Prostate gland (tissue), 2 donors: ENCODE measurements around the gene KRTAP10-10. TPM values are rescaled to one million over a fixed set of nuclear protein-coding genes. Genes with fewer than 3 reads are reported as not detected.
"Not testable (repeated sequence)": the region's sequence is repeated elsewhere in the genome, so short reads cannot be mapped to it uniquely, and the experiment has no call there.

Experiments
- DNase-seq: peaks from one replicate; pipeline ENCODE4 v3.0.0-alpha.2; 2019; ENCODE audit warnings: low spot score
- H3K27ac ChIP-seq, 2 donors: fragments of 200-600 bp; sonication (generic); 2 replicates each; pipeline ENCODE4 v1.5.1; 2017 to 2019
- H3K27me3 ChIP-seq: fragments of 200-600 bp; sonication (generic); replicated peaks from 2 replicates; pipeline ENCODE4 v1.5.1; 2019; ENCODE audit not compliant: insufficient read depth
- H3K36me3 ChIP-seq, 2 donors: fragments of 200-600 bp; sonication (generic); 1 replicate in 1 of 2; 2 replicates in 1 of 2; pipeline versions ENCODE4 v1.5.1 to v1.8.1; 2017 to 2019
- H3K4me1 ChIP-seq: fragments of 200-600 bp; sonication (generic); replicated peaks from 2 replicates; pipeline ENCODE4 v1.5.1; 2019
- H3K4me3 ChIP-seq, 2 donors: fragments of 200-600 bp; sonication (generic); 2 replicates each; pipeline ENCODE4 v1.5.1; 2017 to 2019
- H3K9me3 ChIP-seq: fragments of 200-600 bp; sonication (generic); 2 replicates; pipeline ENCODE4 v1.5.1; 2017
- CTCF ChIP-seq, 4 experiments: fragments of 200-600 bp in 2 of 4; fragments of 450-650 bp in 2 of 4; sonication (generic) in 2 of 4; IDR thresholded peaks; 1 replicate in 3 of 4; 2 replicates in 1 of 4; pipeline ENCODE4 v1.5.1; 2016 to 2019; ENCODE audit warnings: antibody characterized with exemption in 4 of 4, mild to moderate bottlenecking in 2 of 4, moderate library complexity in 2 of 4
- POLR2A ChIP-seq: fragments of 450-650 bp; IDR thresholded peaks from one replicate; pipeline ENCODE4 v1.6.1; 2016; ENCODE audit warnings: antibody characterized with exemption, mild to moderate bottlenecking
- POLR2AphosphoS5 ChIP-seq: sonication (generic); formaldehyde crosslinking; IDR thresholded peaks from one replicate; pipeline ENCODE4 v1.6.1; 2017; ENCODE audit warnings: antibody characterized with exemption
- WGBS: methylation state at CpG from one replicate; pipeline ENCODE4 v1.1.5; 2018; 5-methylcytosine and 5-hydroxymethylcytosine counted together
- intact Hi-C: fragments of 100-400 bp; cut with DNase I; formaldehyde crosslinking; loops from one replicate; pipeline ENCODE4 v1.14.2; 2022
- total RNA-seq, 2 donors: library from RNA; depleted of rRNA; stranded (reverse); fragments of >200 nt; gene quantifications; one replicate each; pipeline ENCODE4 v1.1.0, GENCODE V29; 2016

KRTAP10-10 gene
- total RNA-seq, 2 donors from 2014 or later = not detected

GRCh38 chr21:44598061-44598460 lies 39.1 kb upstream of the KRTAP10-10 start:
- Histone ChIP-seq H3K27ac (no peak overlapping the region), H3K4me1 (no peaks in the 10 kb centered on the region), H3K36me3 (no peaks in the 10 kb centered on the region), H3K9me3 (no peaks in the 10 kb centered on the region), H3K4me3 (no peak overlapping the region), H3K27me3 (peaks cover 2% of the 10 kb centered on the region)
- no peak for DNase-seq
- TF ChIP-seq CTCF (IDR thresholded peaks at IDR 0.05) (no peak), POLR2A (no peak), POLR2AphosphoS5 (no peak)
- intact Hi-C loops = no loop called here
- 69% methylated on average over 11 of the region's 11 CpGs for WGBS

- H3K36me3 ChIP-seq = no peaks in the 10 kb centered on the region
- H3K27ac ChIP-seq = no peak overlapping the region
- intact Hi-C loops = no loop called here
- H3K4me3 ChIP-seq = no peak overlapping the region
- TF ChIP-seq POLR2A = no peak
- no peak for TF ChIP-seq CTCF (IDR thresholded peaks at IDR 0.05)
- TF ChIP-seq POLR2AphosphoS5 = no peak
- no peak for DNase-seq
- H3K9me3 ChIP-seq = no peaks in the 10 kb centered on the region
- no peaks in the 10 kb centered on the region for H3K4me1 ChIP-seq
- peaks cover 3% of the 10 kb centered on the region for H3K27me3 ChIP-seq
- 93% methylated on average over 8 of the region's 8 CpGs for WGBS
Observed at GRCh38 chr21:44599264-44600029, 37.7 kb upstream of the KRTAP10-10 start.

- WGBS = 55% methylated on average over 18 of the region's 23 CpGs
- H3K4me3 ChIP-seq, H3K27me3 ChIP-seq, intact Hi-C loops, DNase-seq, H3K9me3 ChIP-seq, H3K27ac ChIP-seq, H3K4me1 ChIP-seq, H3K36me3 ChIP-seq: not testable (repeated sequence)
Observed at GRCh38 chr21:44600118-44600978, 36.8 kb upstream of the KRTAP10-10 start, which contains the start of gene KRTAP10-7. Gene KRTAP10-7 (plus strand): TSS chr21:44600597. CDS start chr21:44600622, 25 bp downstream.

GRCh38 chr21:44601091-44601490 lies 36.1 kb upstream of the KRTAP10-10 start:
- H3K4me3 ChIP-seq, H3K9me3 ChIP-seq, H3K4me1 ChIP-seq, H3K27me3 ChIP-seq, H3K36me3 ChIP-seq, DNase-seq, H3K27ac ChIP-seq, intact Hi-C loops: not testable (repeated sequence)
- 58% methylated on average over 8 of the region's 10 CpGs for WGBS

GRCh38 chr21:44601596-44602462 lies 35.3 kb upstream of the KRTAP10-10 start:
- 72% methylated on average over 23 of the region's 23 CpGs for WGBS
- no peaks in the 10 kb centered on the region for H3K4me1 ChIP-seq
- intact Hi-C loops = no loop called here
- no peaks in the 10 kb centered on the region for H3K9me3 ChIP-seq
- H3K4me3 ChIP-seq = no peak overlapping the region
- DNase-seq = no peak
- TF ChIP-seq POLR2A (no peak), POLR2AphosphoS5 (no peak), CTCF (IDR thresholded peaks at IDR 0.05) (no peak)
- H3K36me3 ChIP-seq = no peaks in the 10 kb centered on the region
- no peak overlapping the region for H3K27ac ChIP-seq
- H3K27me3 ChIP-seq = peaks cover 4% of the 10 kb centered on the region
